ENCODE data around the gene SYNDIG1. TPM values are rescaled to one million over a fixed set of nuclear protein-coding genes. Genes with fewer than 3 reads are reported as not detected.

SYNDIG1 gene
- total and polyA plus RNA-seq, 4 donors: 23.9 to 46.4 (median 33.1) TPM

DNA sequence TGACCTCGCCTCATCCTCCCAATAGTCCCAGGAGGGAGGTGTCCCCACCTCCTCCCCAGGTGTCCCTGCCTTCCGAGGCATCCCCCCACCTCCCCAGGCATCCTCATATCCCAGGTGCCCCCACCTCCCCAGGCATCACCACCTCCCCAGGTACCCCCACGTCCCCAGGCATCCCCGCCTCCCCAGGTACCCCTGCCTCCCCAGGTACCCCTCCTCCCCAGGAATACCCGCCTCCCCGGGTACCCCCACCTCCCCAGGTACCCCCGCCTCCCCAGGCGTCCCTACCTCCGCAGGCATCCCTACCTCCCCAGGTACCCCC is 198.9 kb downstream of the SYNDIG1 start:
- Histone ChIP-seq H3K27me3 (ENCODE audit: control insufficient read depth, insufficient read depth, low read length) (no peaks in the 10 kb centered on the region), H3K4me3 (ENCODE audit: low read depth, low read length) (no peak overlapping the region), H3K36me3 (ENCODE audit: control insufficient read depth, insufficient read depth, low read length) (peaks cover 16% of the 10 kb centered on the region), H3K9me3 (ENCODE audit: control insufficient read depth, insufficient read depth, low read length) (no peaks in the 10 kb centered on the region), H3K4me1 (ENCODE audit: control insufficient read depth, insufficient read depth, low read length) (peaks cover 27% of the 10 kb centered on the region), H3K27ac (ENCODE audit: low read depth, low read length) (no peak overlapping the region)
- WGBS (ENCODE audit: insufficient coverage): 86% methylated on average over 1 of the region's 9 CpGs
- no peak for DNase-seq (ENCODE audit: low read depth in 4 of 6, low spot score in 6 of 6)

DNA sequence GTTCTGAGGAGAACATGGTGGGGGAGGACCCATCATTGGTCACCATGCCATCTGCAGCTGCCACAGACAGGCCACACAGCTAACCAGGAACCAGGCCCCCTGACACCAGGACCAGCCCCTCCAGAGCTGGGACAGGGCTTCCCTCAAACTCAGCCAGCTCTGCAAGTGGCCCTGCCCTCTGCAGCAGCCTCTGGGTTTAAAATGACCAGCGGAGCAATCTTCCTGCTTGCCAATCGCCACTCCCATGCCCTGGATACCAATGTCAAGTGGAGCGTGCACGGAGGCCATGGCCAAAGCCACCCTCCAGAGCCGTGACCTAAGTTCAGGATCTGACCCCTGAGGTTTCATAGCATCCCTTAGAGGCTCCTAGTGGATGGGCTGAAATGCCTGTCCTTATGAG is 199.4 kb downstream of the SYNDIG1 start:
- peaks cover 25% of the 10 kb centered on the region for H3K4me1 ChIP-seq (ENCODE audit: control insufficient read depth, insufficient read depth, low read length)
- WGBS (ENCODE audit: insufficient coverage): 76% methylated on average over 5 of the region's 5 CpGs
- H3K27ac ChIP-seq (ENCODE audit: low read depth, low read length): no peak overlapping the region
- H3K36me3 ChIP-seq (ENCODE audit: control insufficient read depth, insufficient read depth, low read length): peaks cover 16% of the 10 kb centered on the region
- H3K4me3 ChIP-seq (ENCODE audit: low read depth, low read length): no peak overlapping the region
- no peaks in the 10 kb centered on the region for H3K9me3 ChIP-seq (ENCODE audit: control insufficient read depth, insufficient read depth, low read length)
- H3K27me3 ChIP-seq (ENCODE audit: control insufficient read depth, insufficient read depth, low read length): no peaks in the 10 kb centered on the region
- no peak for DNase-seq (ENCODE audit: low read depth in 4 of 6, low spot score in 6 of 6)

DNA sequence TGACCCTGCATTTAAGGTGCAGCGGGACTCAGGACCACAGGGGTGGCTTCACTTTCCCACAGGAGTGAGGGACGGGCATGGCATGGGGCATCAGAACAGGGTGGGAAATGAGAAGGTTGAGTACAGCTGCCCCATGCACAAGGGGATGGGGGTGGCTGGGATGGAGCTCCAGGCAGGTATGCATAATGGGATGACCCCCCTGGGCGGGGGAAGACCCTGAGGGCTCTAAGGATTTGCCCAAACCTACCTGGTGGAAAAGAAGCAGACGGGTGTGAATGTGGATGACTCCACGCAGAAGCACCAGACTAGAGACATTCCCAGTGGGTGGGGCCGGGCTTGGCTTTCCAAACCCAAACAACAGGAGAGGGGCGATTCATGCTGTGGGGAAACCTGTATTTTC is 200.3 kb downstream of the SYNDIG1 start:
- H3K27me3 ChIP-seq (ENCODE audit: control insufficient read depth, insufficient read depth, low read length): no peaks in the 10 kb centered on the region
- H3K4me1 ChIP-seq (ENCODE audit: control insufficient read depth, insufficient read depth, low read length): peaks cover 25% of the 10 kb centered on the region
- H3K36me3 ChIP-seq (ENCODE audit: control insufficient read depth, insufficient read depth, low read length): peaks cover 16% of the 10 kb centered on the region
- H3K27ac ChIP-seq (ENCODE audit: low read depth, low read length): no peak overlapping the region
- DNase-seq (ENCODE audit: low read depth in 4 of 6, low spot score in 6 of 6): no peak
- 68% methylated on average over 7 of the region's 7 CpGs for WGBS (ENCODE audit: insufficient coverage)
- no peak overlapping the region for H3K4me3 ChIP-seq (ENCODE audit: low read depth, low read length)
- H3K9me3 ChIP-seq (ENCODE audit: control insufficient read depth, insufficient read depth, low read length): no peaks in the 10 kb centered on the region

DNA sequence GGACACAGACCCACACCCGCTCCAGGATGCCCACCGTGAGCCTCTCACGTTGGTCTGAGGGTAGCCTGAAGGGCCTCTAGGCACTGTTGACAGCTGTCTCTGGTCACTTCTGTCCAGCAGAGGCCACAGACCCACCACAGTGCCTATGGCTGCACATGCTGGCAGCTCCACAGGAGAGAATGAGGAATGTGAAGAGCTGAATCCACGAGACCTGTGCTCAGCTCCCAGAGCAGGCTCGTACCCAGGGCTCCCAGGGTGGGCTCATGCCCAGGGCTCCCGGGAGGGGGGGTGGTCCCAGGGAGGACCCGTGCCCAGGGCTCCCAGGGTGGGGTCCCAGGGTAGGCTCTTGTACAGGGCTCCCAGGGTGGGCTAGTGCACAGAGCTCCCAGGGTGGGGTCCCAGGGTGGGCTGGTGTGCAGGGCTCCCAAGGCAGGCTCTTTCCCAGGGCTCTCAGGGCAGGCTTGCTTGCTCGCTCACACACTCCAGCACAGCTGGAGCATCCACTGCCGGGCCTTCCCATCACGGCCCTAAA is 201.0 kb downstream of the SYNDIG1 start:
- Histone ChIP-seq H3K4me1 (ENCODE audit: control insufficient read depth, insufficient read depth, low read length) (peaks cover 20% of the 10 kb centered on the region), H3K9me3 (ENCODE audit: control insufficient read depth, insufficient read depth, low read length) (no peaks in the 10 kb centered on the region), H3K36me3 (ENCODE audit: control insufficient read depth, insufficient read depth, low read length) (peaks cover 13% of the 10 kb centered on the region), H3K4me3 (ENCODE audit: low read depth, low read length) (no peak overlapping the region), H3K27ac (ENCODE audit: low read depth, low read length) (no peak overlapping the region), H3K27me3 (ENCODE audit: control insufficient read depth, insufficient read depth, low read length) (no peaks in the 10 kb centered on the region)
- no peak for DNase-seq (ENCODE audit: low read depth in 4 of 6, low spot score in 6 of 6)
- WGBS (ENCODE audit: insufficient coverage): 76% methylated on average over 10 of the region's 10 CpGs

DNA sequence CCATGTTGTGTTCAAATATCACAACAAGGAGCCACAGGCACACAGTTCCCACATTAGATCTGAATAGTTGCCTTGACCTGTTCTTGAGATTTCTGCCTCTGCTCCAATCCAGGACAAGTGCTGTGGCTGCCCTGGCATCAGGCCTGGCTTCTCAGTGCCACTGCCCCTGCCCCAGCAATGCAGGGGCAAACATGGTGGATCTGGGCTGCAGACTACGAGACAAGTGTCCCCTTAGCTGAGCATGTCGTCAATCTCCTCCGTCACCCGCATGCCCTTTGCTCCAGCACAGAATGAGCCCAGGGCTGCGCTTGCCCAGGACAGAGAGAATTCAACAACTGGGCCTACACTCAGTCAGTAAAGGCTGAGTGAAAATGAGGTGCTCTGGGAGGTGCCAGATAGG is 201.6 kb downstream of the SYNDIG1 start:
- 85% methylated on average over 5 of the region's 5 CpGs for WGBS (ENCODE audit: insufficient coverage)
- Histone ChIP-seq H3K4me3 (ENCODE audit: low read depth, low read length) (no peak overlapping the region), H3K27ac (ENCODE audit: low read depth, low read length) (no peak overlapping the region), H3K36me3 (ENCODE audit: control insufficient read depth, insufficient read depth, low read length) (peaks cover 8% of the 10 kb centered on the region), H3K27me3 (ENCODE audit: control insufficient read depth, insufficient read depth, low read length) (no peaks in the 10 kb centered on the region), H3K9me3 (ENCODE audit: control insufficient read depth, insufficient read depth, low read length) (no peaks in the 10 kb centered on the region), H3K4me1 (ENCODE audit: control insufficient read depth, insufficient read depth, low read length) (peaks cover 20% of the 10 kb centered on the region)
- no peak for DNase-seq (ENCODE audit: low read depth in 4 of 6, low spot score in 6 of 6)

DNA sequence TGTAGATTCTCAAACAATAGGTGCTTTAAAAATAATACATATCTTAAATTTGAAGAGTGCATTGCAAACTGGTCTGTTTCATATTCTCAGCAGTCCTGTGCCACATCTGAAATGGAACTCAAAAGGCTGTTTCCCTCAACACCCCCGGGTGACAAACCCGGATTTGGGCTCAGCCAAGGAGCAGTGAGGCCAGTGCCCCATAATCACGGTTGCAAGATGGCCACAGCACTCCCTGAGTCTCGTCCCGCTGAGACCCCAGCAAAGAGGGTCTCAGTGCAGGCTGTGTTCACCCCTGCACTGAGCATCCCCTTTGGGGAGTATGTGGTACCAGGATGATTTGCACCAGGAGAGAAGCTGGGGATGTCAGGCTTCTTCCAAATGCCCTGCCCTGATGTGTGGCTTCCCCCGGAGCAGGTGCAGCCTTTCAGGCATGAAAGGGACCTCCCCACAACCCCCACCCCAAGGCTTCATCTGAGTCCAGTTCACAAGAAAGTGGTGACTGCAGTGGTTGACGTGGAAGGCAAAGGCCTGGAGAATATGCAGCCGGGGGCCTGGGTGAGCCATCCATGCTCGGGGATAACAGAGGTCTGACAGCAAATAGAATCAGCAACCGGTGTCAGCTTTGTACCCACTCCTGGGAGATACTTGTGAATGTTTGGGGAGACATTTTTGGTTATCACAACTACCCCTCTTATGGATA is 202.9 kb downstream of the SYNDIG1 start:
- WGBS (ENCODE audit: insufficient coverage): 91% methylated on average over 5 of the region's 10 CpGs
- Histone ChIP-seq H3K27ac (ENCODE audit: low read depth, low read length) (no peak overlapping the region), H3K27me3 (ENCODE audit: control insufficient read depth, insufficient read depth, low read length) (no peaks in the 10 kb centered on the region), H3K36me3 (ENCODE audit: control insufficient read depth, insufficient read depth, low read length) (peaks cover 2% of the 10 kb centered on the region), H3K4me3 (ENCODE audit: low read depth, low read length) (no peak overlapping the region), H3K9me3 (ENCODE audit: control insufficient read depth, insufficient read depth, low read length) (no peaks in the 10 kb centered on the region), H3K4me1 (ENCODE audit: control insufficient read depth, insufficient read depth, low read length) (peaks cover 30% of the 10 kb centered on the region)
- DNase-seq (ENCODE audit: low read depth in 4 of 6, low spot score in 6 of 6): no peak

DNA sequence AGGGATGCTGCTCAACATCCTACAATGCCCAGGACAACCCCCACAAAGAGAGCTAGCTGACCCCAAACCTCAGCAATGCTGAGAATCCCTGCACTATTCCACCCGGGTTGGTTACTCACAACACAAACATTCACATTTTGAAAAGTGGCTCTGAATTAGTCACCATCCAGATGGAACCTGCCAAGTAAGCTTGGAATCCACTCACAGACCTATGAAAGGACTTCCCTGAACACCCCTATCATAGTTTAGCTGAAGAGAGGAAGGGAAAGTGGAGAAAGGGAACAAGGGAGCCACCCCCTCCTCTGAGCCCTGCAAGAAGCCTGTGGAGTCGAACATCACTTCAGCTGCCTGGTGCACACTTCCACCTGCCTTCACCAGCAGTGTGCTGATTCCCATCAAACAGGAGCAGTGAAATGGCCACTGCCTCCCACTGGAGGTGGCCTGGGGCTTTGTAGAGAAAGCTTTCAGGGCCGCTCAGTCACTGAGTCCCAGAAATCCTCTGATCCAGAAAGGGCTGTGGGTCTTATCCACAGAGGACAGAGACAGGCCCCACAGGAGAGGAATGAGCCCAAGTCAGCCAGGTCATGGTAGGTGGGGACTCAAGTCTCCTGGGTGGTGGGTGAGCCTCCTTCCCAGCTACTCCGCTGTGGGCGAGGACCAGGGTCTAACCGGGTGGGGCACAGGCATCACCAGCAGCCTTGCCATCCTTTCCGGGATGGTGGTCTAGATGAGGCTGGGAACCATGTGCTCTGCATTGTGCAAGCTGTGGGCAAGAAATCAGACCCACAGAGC is 203.7 kb downstream of the SYNDIG1 start:
- peaks cover 36% of the 10 kb centered on the region for H3K4me1 ChIP-seq (ENCODE audit: control insufficient read depth, insufficient read depth, low read length)
- no peak overlapping the region for H3K27ac ChIP-seq (ENCODE audit: low read depth, low read length)
- H3K4me3 ChIP-seq (ENCODE audit: low read depth, low read length): no peak overlapping the region
- no peaks in the 10 kb centered on the region for H3K9me3 ChIP-seq (ENCODE audit: control insufficient read depth, insufficient read depth, low read length)
- 93% methylated on average over 5 of the region's 7 CpGs for WGBS (ENCODE audit: insufficient coverage)
- H3K36me3 ChIP-seq (ENCODE audit: control insufficient read depth, insufficient read depth, low read length): peaks cover 2% of the 10 kb centered on the region
- DNase-seq (ENCODE audit: low read depth in 4 of 6, low spot score in 6 of 6): no peak
- no peaks in the 10 kb centered on the region for H3K27me3 ChIP-seq (ENCODE audit: control insufficient read depth, insufficient read depth, low read length)

DNA sequence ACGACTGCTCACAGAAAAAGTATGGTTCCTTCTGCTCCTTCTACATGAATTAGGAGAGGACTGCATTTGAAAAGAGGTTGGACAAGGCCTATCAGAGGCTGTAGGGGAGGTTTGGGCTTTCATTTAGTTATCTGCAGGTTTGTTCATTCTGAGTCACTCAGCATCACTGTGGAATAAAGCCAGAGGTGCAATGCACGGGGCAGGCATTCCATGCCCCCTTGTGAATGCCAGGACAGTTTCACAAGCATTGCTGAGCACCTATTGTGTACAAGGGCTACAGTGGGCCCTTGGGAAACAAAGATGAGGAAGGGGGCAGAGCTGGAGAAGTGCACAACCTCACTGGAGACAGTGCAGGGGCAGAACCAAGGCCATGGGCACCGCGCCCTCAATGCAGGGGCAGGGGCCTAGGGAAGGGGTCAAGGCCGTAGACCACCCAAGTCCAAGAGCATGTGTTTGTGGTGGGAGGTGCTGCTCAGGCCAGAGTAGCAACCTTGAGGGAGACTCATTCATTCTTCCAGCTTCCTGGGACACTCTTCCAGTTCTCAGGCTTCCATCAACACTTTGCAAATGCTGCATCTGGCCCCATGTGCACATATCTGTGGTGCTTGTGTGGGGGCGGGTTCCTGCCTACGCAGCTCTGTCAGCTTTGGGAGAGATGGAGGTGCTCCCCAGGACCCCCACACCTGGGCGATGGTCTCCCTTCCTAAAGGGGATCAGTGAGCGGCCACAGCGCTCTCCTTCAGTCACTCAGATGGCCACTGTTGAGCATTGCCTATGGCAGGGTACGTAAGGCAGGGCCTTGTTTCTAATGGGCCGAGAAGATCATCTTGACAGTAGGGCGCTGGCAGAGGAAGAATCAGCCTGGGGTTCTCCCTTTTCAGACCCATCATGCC is 204.5 kb downstream of the SYNDIG1 start:
- Histone ChIP-seq H3K27ac (ENCODE audit: low read depth, low read length) (no peak overlapping the region), H3K27me3 (ENCODE audit: control insufficient read depth, insufficient read depth, low read length) (no peaks in the 10 kb centered on the region), H3K4me1 (ENCODE audit: control insufficient read depth, insufficient read depth, low read length) (peaks cover 40% of the 10 kb centered on the region), H3K4me3 (ENCODE audit: low read depth, low read length) (no peak overlapping the region), H3K9me3 (ENCODE audit: control insufficient read depth, insufficient read depth, low read length) (no peaks in the 10 kb centered on the region), H3K36me3 (ENCODE audit: control insufficient read depth, insufficient read depth, low read length) (peaks cover 2% of the 10 kb centered on the region)
- DNase-seq (ENCODE audit: low read depth in 4 of 6, low spot score in 6 of 6): no peak
- 88% methylated on average over 9 of the region's 13 CpGs for WGBS (ENCODE audit: insufficient coverage)

DNA sequence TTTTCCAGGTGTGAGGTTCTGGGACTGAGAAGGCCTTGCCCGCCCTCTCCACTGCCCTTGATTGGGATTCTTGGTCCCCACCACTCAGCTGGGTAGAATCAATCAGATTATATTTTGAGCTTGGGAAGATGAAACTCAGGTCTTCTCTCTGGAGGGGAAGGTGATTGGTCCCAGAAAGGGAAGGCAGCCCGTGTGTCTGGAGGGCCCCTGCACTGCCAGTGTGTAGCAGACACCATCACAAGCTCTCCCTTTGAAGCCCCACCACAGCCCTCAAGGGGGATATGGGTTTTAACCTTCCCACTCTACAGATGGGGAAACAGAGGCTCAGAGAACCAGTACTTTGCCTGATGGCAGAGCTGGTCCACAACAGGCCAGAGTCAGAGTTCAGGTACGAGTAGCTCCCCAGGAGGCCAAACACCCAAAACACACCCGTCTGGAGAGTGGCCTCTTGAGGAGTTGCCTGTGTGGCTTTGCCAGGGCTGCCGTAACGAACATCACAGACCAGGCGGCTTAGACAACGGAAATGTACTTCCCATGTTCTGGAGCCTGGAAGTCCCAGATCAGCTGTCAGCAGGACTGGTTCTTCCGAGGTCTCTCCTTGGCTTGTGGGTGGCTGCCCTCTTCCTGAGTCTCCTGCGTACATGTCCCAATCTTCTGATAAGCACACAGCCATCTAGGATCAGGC is 205.6 kb downstream of the SYNDIG1 start:
- H3K27ac ChIP-seq (ENCODE audit: low read depth, low read length): no peak overlapping the region
- peaks cover 35% of the 10 kb centered on the region for H3K4me1 ChIP-seq (ENCODE audit: control insufficient read depth, insufficient read depth, low read length)
- peaks cover 2% of the 10 kb centered on the region for H3K36me3 ChIP-seq (ENCODE audit: control insufficient read depth, insufficient read depth, low read length)
- 88% methylated on average over 9 of the region's 10 CpGs for WGBS (ENCODE audit: insufficient coverage)
- H3K27me3 ChIP-seq (ENCODE audit: control insufficient read depth, insufficient read depth, low read length): no peaks in the 10 kb centered on the region
- H3K4me3 ChIP-seq (ENCODE audit: low read depth, low read length): no peak overlapping the region
- no peak for DNase-seq (ENCODE audit: low read depth in 4 of 6, low spot score in 6 of 6)
- H3K9me3 ChIP-seq (ENCODE audit: control insufficient read depth, insufficient read depth, low read length): no peaks in the 10 kb centered on the region

All from spinal cord (tissue), 10 donors.